Measurements from ENCODE around the gene KRTAP12-3.
"Not testable (repeated sequence)": the region's sequence is repeated elsewhere in the genome, so short reads cannot be mapped to it uniquely, and the experiment has no call there.

KRTAP12-3 gene, protein sequence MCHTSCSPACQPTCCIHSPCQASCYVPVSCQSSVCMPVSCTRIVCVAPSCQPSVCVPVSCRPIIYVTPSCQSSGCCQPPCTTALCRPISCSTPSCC

GRCh38 chr21:44657635-44658540 is at the start of gene KRTAP12-3:
KRTAP12-3 (plus strand) TSS chr21:44657932; CDS start chr21:44657980, 48 bp downstream.
- DNase-seq (ENCODE audit: low spot score) = no peak

DNA sequence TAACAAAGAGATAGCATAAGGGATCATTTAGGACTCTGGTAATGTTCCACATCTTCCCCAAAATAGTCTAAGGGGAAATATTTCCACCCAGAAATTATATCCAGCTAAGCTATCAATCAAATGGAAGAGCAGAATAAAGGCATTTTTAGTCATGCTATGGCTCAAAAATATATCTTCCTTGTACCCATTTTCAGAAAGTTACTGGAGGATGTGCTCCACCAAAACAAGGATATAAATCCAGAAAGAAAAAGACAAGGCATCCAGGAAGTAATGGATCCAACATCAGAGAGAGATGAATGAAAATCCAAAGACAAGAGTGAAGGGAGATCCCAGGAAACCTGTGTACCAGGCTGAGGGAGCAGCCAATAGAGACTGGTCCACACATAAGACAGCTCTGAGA is 48.5 kb upstream of the KRTAP12-3 start:
- DNase-seq (ENCODE audit: low spot score) = no peak

GRCh38 chr21:44610157-44610843 is 47.4 kb upstream of the KRTAP12-3 start:
- not testable (repeated sequence) for DNase-seq (ENCODE audit: low spot score)

GRCh38 chr21:44611551-44611950 is 46.2 kb upstream of the KRTAP12-3 start:
- DNase-seq (ENCODE audit: low spot score) = no peak

DNA sequence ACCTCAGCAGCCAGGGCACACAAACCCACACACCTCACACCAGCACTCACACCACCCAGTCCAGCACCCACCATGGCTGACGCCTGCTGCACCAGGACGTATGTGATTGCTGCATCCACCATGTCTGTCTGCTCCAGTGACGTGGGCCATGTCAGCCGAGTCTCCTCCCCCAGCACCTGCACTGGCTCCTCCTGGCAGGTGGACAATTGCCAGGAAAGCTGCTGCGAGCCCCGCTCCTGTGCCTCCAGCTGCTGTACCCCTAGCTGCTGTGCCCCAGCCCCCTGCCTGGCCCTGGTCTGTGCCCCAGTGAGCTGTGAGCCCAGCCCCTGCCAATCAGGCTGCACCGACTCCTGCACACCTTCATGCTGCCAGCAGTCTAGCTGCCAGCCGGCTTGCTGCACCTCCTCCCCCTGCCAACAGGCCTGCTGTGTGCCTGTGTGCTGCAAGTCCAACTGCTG is 45.7 kb upstream of the KRTAP12-3 start, which contains the start of gene KRTAP10-8:
Gene KRTAP10-8, plus strand, starts transcription at position 51 of the 458 bp plus-strand sequence. Its CDS starts 22 bp downstream, at position 73.
- DNase-seq (ENCODE audit: low spot score) = no peak

DNA sequence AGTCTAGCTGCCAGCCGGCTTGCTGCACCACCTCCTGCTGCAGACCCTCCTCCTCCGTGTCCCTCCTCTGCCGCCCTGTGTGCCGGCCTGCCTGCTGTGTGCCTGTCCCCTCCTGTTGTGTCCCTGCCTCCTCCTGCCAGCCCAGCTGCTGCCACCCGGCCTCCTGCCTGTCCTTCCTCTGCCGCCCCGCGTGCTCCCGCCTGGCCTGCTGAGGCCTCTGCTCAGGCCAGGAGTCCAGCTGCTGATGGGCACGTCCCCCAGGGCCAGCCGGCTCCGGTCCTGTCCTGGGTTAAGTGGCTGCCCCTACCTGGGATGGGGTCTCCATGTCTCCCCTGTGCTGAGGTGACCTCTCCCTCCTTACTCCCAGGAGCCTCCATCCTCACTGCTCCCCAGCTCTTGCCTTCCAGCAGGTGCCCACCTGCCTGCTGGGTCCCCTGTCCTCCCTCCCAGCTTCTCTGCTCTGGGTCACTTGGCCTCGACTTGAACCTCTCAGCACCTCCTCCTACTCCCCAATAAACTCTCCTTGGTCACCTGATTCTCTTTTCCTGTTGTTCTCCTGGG is 45.0 kb upstream of the KRTAP12-3 start:
- DNase-seq (ENCODE audit: low spot score) = no peak

GRCh38 chr21:44613386-44614155 is 44.2 kb upstream of the KRTAP12-3 start:
- DNase-seq (ENCODE audit: low spot score) = no peak

- DNase-seq (ENCODE audit: low spot score) = no peak
Measured at GRCh38 chr21:44614161-44614631, 43.5 kb upstream of the KRTAP12-3 start.

DNA sequence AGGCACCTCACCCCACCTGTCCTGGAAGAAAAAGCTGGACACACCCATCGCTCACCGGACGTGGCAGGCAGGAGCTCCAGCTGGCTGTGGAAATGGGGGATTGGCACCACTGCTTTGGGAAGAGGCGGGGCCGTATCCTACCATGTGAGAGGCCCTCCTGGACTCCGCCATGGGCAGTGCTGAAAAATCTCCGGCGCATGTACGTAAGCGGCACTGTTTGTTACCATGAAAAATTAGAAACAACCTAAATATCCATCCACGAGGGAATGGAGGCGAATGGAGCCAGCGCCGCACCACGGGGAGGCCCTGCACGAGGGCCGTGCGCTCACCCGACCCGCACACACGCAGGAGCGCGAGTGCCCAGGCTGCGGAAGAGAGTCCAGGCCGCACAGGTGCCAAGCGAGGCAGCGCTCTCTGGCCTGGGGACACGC is 42.8 kb upstream of the KRTAP12-3 start:
- no peak for DNase-seq (ENCODE audit: low spot score)

DNA sequence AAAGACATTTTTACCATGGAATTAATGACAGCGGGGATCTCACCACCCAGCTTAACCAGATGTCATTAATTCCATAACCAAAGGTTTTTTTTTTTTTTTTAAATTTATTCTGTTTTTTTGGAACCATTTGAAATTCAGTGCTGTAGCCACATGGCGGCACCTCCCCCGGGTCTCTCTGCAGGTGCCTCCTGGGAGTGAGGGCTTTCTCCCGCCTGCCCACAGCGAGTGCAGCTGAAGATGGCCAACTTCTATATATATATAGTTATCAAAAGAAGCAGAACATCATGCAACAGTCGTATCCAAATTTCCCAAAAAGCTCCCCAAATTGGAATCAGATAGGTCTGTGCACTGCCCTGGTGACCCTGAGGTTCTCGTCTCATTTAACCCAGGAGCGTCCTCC is 42.3 kb upstream of the KRTAP12-3 start:
- no peak for DNase-seq (ENCODE audit: low spot score)

DNA sequence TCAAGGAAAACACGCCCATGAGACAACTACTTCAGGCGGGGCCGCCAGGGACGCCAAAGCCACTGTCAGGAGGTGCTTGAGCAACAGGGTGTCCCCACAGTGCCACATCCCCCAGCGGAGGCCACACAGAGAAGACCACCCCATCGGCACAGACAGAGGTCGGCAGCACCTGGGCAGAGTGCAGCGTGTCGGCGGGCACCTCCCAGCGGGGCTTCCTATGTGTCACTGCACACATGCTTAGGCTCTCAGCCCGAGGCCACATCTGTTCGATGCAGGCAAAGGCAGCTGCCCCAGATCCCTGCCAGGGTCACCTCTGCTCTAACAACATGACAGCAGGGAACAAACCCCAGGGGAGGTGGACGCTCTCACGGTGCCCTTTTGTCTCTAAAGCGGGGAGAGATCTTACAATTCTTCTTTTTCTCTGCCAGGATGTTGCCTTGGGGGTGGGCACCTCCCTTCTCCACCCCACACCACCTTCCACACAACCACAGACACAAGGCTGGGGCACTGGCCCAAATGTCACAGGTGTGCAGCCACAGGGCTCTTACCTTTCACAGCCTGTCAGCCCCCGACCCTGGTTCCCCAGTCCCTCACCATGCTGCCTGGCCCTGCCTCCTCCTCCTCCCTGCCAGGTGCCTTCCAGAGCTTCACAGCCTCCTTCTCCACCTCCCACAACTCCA is 41.7 kb upstream of the KRTAP12-3 start:
- DNase-seq (ENCODE audit: low spot score) = no peak

GRCh38 chr21:44616591-44616926 is 41.2 kb upstream of the KRTAP12-3 start:
- DNase-seq (ENCODE audit: low spot score) = no peak

- no peak for DNase-seq (ENCODE audit: low spot score)
Measured at GRCh38 chr21:44617071-44617501, 40.6 kb upstream of the KRTAP12-3 start.

DNA sequence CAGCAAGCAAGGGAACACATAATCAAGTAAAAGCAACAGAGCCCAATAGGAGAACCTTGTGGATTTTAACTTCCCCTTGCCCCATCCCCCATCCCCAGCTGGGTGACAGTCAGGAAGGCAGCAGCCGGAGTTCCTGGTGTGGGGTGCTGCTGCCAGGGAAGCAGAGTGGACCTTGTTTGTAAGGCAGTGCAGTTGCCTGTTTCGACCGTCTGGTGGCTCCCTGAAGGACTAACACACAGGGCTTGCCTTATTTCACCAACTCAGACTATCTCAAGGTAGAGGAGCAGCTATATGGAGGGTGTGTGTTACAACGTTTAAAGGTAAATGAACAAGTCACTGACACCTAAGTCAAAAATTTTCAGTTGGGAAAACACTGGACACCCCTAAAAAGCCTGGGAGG is 39.2 kb upstream of the KRTAP12-3 start:
- no peak for DNase-seq (ENCODE audit: low spot score)

DNA sequence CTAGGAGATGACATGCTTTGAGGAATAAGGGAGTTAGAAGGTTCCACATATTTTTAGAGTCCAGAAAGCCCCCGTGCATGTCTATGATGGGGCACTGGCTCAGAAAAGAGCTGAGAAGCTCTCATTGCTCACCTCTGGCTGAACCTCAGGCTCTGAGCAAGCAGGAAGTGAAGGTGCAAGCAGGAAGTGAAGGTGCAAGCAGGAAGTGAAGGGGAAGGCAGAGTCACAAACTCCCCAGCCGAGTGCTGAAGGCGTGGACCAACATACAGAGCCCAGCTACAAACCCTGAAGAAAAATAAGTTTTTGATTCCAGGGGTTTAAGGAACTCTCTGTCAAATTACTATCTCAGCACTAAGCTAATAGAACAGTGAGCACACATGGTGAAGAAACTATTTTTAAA is 38.8 kb upstream of the KRTAP12-3 start:
- no peak for DNase-seq (ENCODE audit: low spot score)

- DNase-seq (ENCODE audit: low spot score) = no peak
Measured at GRCh38 chr21:44619886-44620285, 37.8 kb upstream of the KRTAP12-3 start.

DNA sequence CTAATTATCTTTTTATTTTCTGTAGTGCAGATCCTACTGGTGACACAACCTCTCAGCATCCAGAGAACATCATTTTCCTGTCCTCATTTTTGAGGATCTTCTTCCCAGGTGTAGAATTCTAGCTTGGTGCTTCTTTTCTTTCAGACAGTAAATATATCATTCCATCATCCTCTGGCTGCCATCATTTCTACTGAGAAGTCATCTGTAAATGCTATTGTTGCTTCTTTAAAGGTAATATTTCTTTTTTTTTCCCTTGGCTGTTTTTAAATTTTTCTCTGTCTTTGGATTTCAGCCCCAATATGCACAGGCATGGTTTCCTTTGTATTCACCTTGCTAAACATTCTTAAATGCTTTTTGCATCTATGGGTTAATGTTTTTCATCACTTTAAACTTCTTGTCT is 34.2 kb upstream of the KRTAP12-3 start:
- DNase-seq (ENCODE audit: low spot score) = no peak

DNA sequence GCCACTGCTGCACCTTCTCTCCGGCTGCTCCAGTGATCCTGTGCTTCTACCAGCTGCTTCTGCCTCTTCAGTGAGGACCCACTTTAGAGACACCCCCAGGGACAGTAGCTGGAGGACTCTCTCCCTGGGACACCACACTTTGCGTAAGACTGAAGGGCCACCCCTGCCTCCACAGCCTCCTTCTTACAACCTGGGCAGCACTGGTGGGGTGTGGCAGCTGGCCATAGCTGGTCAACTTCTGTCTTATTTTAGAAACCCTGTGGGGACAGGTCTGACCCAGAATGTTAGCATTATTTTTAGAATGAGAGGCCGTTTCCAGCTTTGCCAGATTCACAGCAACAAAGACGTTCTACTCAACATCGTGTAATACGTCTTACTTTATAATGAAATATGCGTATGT is 32.0 kb upstream of the KRTAP12-3 start:
- DNase-seq (ENCODE audit: low spot score) = no peak

DNA sequence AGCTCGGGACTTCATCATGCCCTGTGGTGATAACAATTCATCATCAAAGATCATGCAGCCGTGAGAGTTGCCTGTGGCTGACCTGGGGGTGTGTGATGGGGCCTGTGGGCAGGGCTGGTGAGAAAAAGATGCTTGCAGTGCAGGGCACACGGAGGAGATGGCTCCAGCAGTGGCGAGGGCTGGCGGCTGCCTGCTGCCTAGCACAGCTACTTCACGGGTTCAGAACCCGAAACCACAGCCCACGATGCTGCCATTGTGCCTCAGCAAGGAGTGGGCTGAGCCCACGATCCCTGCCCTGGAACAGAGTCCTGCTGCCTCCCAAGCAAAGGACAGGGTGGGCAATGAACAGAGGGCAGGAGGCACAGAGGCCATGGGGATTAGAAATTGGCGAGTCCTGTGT is 31.5 kb upstream of the KRTAP12-3 start:
- no peak for DNase-seq (ENCODE audit: low spot score)

- DNase-seq (ENCODE audit: low spot score) = no peak
Measured at GRCh38 chr21:44626673-44627143, 31.0 kb upstream of the KRTAP12-3 start, which contains the start of gene KRTAP10-9. KRTAP10-9 (plus strand) TSS chr21:44627093; CDS start chr21:44627172, 79 bp downstream.
